NCI-H524 treated with DMSO at 0.1 percent for 48 hours (cell line): ENCODE measurements around the gene KRI1.
"Not testable (repeated sequence)": the region's sequence is repeated elsewhere in the genome, so short reads cannot be mapped to it uniquely, and the experiment has no call there.

Experiments
- DNase-seq: peaks from one replicate; lab custom pipeline; 2025; lab: John Stamatoyannopoulos, UW

Gene KRI1

DNA sequence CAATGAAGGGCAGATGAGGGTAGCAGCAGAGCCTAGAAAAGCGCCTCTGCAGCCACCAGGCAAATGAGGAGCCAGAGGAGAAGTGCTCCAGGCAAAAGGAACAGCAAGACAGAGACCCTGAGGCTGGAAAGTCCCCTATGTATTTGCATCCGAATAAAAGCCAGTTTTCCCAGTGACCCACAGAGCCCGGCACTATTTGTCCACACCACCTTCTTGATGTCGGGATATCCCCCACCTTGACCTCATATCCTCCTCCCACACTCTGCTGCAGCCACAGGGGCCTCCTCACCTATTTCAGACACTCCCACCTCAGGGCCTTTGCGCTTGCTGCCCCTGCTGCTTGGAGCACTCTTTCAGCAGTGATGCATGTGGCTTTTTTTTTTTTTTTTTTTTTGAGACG, 15.5 kb downstream of the KRI1 start:
- no peak for DNase-seq

DNA sequence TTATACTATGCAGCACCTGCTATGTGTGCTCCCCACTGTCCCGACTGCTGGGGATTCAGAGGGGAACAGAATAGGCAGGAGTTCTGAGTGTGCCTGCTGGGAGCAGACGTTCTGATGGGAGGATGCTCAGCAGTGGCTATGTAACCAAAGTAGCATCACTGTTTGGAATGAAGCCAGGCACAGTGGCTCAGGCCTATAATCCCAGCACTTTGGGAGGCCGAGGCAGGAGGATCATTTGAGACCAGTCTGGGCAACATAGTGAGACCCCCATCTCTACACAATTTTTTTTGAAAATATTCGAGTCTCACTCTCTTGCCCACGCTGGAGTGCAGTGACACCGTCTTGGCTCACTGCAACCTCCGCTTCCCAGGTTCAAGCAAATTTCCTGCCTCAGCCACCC, 16.1 kb downstream of the KRI1 start:
- DNase-seq, result no peak

- no peak for DNase-seq
Observed at GRCh38 chr19:10548746-10549276, 17.0 kb downstream of the KRI1 start.

GRCh38 chr19:10546817-10547216, 19.0 kb downstream of the KRI1 start:
- no peak for DNase-seq

DNA sequence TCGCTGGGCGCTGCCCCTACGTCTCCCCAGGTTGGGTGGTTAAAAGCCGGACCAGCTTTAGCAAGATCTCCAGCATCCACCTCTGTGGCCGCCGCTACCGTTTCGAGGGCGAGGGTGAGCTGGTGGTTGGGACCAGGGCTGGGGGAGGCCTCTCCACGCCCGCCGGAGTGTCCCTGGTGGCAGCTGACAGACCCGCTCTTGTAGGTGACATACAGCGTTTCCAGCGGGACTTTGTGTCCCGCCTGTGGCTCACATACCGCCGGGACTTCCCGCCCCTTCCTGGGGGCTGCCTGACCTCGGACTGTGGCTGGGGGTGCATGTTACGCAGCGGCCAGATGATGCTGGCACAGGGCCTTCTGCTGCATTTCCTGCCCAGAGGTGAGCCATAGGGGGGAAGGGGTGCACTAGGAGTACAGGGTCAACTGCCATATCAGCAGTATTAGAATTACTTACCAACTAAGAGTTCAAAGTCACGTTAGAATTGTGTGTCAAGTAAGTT, 21.0 kb downstream of the KRI1 start:
- no peak for DNase-seq

DNA sequence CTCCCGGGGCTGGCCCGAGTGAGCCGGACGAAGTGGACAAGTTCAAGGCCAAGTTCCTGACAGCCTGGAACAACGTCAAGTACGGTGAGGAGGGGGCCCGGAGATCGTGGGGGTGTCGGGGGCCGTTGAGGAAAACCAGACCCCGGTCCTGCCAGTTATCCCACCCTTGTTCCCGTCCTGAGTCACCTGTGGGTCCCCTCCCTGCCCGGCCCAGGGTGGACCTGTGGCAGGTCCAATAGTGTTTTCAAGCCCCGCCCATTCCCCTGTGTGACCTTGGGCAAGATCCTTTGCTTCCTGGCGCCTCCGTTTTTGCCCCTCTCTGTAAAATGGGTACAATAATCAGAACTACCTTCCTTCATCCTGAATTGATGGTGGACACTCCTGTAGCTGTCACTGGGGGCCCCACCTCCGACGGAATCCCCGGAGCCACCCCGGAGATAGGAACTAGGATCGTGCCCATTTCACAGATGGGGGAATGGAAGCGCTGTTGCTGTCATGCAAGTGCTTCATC, 21.5 kb downstream of the KRI1 start:
- no peak for DNase-seq

GRCh38 chr19:10543420-10544241, 22.2 kb downstream of the KRI1 start, which contains the start of gene ATG4D:
Gene ATG4D (plus strand): TSS chr19:10543904. CDS start chr19:10544091, 187 bp downstream.
- no peak for DNase-seq

GRCh38 chr19:10543059-10543419, 22.8 kb downstream of the KRI1 start:
- no peak for DNase-seq

DNA sequence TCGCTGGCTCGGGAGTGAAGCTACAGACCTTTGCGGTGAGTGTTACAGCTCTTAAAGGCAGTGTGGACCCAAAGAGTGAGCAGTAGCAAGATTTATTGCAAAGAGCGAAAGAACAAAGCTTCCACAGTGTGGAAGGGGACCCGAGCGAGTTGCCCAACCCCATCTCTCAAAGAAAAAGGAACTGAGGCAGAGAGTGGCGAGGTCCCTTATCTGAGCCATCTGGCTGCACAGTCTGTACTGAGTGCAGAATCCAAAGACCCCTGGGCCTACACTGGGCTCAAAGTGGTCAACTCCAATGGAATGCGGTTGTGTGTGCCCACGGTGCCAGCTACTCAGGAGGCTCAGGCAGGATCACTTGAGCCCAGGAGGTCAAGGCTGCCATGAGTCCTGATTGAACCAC, 26.8 kb downstream of the KRI1 start:
- not testable (repeated sequence) for DNase-seq

GRCh38 chr19:10538204-10538983, 27.4 kb downstream of the KRI1 start:
- no peak for DNase-seq

- DNase-seq, result no peak
Observed at GRCh38 chr19:10537668-10538067, 28.1 kb downstream of the KRI1 start.

GRCh38 chr19:10535613-10536012, 30.2 kb downstream of the KRI1 start:
- no peak for DNase-seq

- no peak for DNase-seq
Observed at GRCh38 chr19:10533646-10534386, 32.0 kb downstream of the KRI1 start.

DNA sequence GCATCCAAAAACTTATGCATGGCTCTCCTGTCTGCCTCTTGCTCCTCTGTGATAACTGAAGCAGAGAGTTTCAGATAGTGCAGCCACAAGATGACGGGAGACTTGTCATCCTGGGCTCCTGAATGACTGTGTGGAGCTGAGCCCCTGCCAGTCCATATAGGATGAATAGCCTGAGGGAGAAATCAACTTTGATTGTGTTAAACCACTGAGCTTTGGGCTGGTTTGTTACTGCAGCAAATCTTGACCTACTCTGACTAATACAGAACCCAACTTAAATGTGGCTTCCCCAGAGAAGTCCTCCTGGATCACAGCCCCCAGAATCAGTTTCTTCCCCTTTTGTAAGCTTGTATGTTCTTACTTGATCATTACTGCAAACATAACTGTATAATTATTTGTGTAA, 33.4 kb downstream of the KRI1 start:
- no peak for DNase-seq

GRCh38 chr19:10526887-10527286, 38.9 kb downstream of the KRI1 start:
- DNase-seq, result not testable (repeated sequence)

DNA sequence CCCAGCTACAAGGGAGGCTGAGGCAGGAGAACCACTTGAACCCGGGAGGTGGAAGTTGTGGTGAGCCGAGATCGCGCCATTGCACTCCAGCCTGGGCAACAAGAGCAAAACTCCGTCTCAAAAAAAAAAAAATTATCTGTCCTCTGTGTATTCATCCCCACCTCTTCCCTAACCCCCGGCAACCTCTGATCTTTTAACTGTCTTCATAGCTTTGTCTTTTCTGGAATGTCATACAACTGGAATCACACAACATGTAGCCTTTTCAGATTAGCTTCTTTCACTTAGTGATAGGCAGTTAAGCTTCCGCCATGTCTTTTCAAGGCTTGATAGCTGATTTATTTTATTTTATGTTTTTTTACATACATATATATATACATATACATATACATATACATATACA, 40.2 kb downstream of the KRI1 start:
- no peak for DNase-seq

DNA sequence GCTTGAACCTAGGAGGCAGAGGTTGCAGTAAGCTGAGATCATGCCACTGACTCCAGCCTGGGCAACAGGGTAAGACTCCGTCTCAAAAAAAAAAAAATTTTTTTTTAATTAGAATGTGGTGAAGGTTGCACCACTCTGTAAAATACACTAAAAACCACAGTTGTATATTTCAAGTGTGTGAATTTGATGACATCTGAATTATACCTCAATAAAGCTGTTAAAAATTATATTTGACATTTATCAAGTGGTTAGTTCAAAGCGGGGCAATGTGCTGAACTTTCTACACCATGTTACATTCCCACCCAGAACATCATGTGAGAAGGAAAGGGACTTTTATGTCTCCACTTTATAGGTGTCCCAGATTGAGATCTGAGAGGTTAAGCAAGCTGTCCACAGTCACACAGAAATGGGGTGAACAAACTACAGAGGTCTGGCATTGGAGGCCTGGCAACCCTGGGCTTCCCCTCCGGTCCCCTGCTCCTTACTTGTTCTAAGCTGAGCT, 42.6 kb downstream of the KRI1 start:
- DNase-seq, result no peak

GRCh38 chr19:10521461-10522171, 44.2 kb downstream of the KRI1 start:
- DNase-seq, result no peak

GRCh38 chr19:10520652-10521318, 45.0 kb downstream of the KRI1 start:
- DNase-seq, result no peak

- DNase-seq, result no peak
Observed at GRCh38 chr19:10519421-10519820, 46.4 kb downstream of the KRI1 start.
